Stimulated activated CD4-positive, alpha-beta T cell treated with anti-CD3 and anti-CD28 coated beads, Interleukin-4, amount 100 ng/mL, for 1 hour (primary cell): ENCODE measurements around the gene SPATA31C1.
"Not testable (repeated sequence)": the region's sequence is repeated elsewhere in the genome, so short reads cannot be mapped to it uniquely, and the experiment has no call there.

Source experiments
- DNase-seq: peaks from one replicate; pipeline ENCODE4 v3.0.0-alpha.2; 2020

The SPATA31C1 gene

GRCh38 chr9:87917662-87918061 lies at the start of gene SPATA31C1:
Gene SPATA31C1 (plus strand): TSS chr9:87917962.
- not testable (repeated sequence) for DNase-seq

GRCh38 chr9:87868175-87868574 lies 49.6 kb upstream of the SPATA31C1 start:
- DNase-seq: no peak

GRCh38 chr9:87868635-87869034 lies 49.1 kb upstream of the SPATA31C1 start:
- DNase-seq: no peak

GRCh38 chr9:87869082-87869481 lies 48.7 kb upstream of the SPATA31C1 start:
- DNase-seq: no peak

GRCh38 chr9:87871425-87872078 lies 46.2 kb upstream of the SPATA31C1 start:
- no peak for DNase-seq

GRCh38 chr9:87872079-87872624 lies 45.6 kb upstream of the SPATA31C1 start:
- no peak for DNase-seq

GRCh38 chr9:87873607-87874303 lies 44.0 kb upstream of the SPATA31C1 start:
- no peak for DNase-seq

- DNase-seq: no peak
These were observed 43.5 kb upstream of the SPATA31C1 start for GRCh38 chr9:87874304-87874623.

- DNase-seq: no peak
These were observed 42.7 kb upstream of the SPATA31C1 start for GRCh38 chr9:87875060-87875459.

- DNase-seq: no peak
These were observed 41.8 kb upstream of the SPATA31C1 start for GRCh38 chr9:87875831-87876545.

GRCh38 chr9:87876708-87877107 lies 41.1 kb upstream of the SPATA31C1 start:
- DNase-seq: no peak

GRCh38 chr9:87878989-87879511 lies 38.7 kb upstream of the SPATA31C1 start:
- no peak for DNase-seq

GRCh38 chr9:87880116-87880515 lies 37.6 kb upstream of the SPATA31C1 start:
- no peak for DNase-seq

- DNase-seq: no peak
These were observed 37.1 kb upstream of the SPATA31C1 start for GRCh38 chr9:87880683-87881082.

- DNase-seq: no peak
These were observed 35.1 kb upstream of the SPATA31C1 start, which contains the start of gene SPATA31E1 for GRCh38 chr9:87882627-87883026. Gene SPATA31E1 (plus strand): TSS chr9:87882877. CDS start chr9:87882892, 15 bp downstream.

GRCh38 chr9:87883274-87883673 lies 34.5 kb upstream of the SPATA31C1 start:
- DNase-seq: no peak

- no peak for DNase-seq
These were observed 33.8 kb upstream of the SPATA31C1 start for GRCh38 chr9:87883990-87884389.

GRCh38 chr9:87884578-87885459 lies 32.9 kb upstream of the SPATA31C1 start:
- no peak for DNase-seq

GRCh38 chr9:87885484-87886189 lies 32.1 kb upstream of the SPATA31C1 start:
- DNase-seq: no peak

GRCh38 chr9:87886210-87886932 lies 31.4 kb upstream of the SPATA31C1 start:
- DNase-seq: no peak

GRCh38 chr9:87886933-87887505 lies 30.7 kb upstream of the SPATA31C1 start:
- no peak for DNase-seq
